GM21381 (cell line): ENCODE data around the gene ARNT2.
"Not testable (repeated sequence)": the region's sequence is repeated elsewhere in the genome, so short reads cannot be mapped to it uniquely, and the experiment has no call there.

Experiments
- ATAC-seq: cut with Tn5 transposase; IDR thresholded peaks from one replicate; pipeline ENCODE4 v1.9.1; 2021; ENCODE audit warnings: mild to moderate bottlenecking, moderate library complexity; ENCODE audit not compliant: unreplicated experiment

ARNT2 gene

DNA sequence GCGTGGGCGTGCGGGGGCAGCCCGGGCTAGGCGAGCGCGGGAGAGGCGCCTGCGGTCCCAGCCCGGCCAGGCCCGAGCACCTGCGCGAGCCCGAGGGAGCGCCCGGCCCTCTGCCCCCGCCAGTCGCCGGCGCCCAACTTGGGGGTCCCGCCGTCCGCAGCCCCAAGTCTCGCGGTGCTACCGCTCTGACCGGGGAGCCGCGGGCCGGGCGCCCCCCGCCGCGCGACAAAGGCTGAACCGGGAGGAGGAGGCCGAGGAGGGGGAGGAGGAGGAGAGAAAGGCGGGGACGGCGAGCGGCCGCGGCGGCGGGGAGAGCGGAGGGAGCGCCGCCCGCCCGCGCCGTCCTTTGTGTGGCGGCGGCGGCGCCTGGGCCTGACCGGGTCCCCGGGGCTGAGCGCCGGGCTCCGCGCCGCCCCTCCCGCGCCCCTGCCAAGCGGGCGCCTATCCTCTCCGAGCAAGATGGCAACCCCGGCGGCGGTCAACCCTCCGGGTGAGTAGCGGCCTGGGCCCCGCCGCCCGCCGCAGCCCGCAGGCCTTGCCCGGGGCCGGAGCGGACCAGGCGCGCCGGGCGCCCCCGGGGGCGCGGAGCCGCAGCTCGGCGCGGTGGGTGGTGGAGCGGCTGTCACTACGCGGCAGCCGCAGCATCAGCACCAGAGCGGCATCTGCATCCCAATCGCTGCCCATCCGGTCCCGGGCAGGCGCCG, at the start of gene ARNT2:
Gene ARNT2 (plus strand): TSS at position 326 of the 704 bp plus-strand sequence. CDS start 134 bp downstream, at position 460.
- no peak for ATAC-seq

DNA sequence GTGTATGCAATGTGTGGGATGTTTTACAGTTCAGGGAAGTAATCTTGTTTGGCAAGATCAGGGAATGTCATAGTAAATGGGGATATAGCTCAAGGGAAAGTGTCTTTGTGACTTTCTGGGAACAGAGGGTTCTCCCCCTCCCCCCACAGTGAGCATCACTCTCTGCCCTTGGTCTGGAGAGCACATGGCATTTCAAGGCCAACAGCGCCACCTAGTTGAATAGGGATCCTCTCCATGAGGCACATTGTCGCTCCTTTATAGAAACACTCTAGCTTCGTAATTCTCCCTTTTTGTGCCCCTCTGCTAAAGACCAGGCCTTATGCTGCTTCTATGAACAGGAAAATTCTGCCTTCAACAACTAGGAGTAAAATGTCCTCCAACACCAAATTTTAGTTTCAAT, 37.1 kb upstream of the ARNT2 start:
- ATAC-seq: no peak

DNA sequence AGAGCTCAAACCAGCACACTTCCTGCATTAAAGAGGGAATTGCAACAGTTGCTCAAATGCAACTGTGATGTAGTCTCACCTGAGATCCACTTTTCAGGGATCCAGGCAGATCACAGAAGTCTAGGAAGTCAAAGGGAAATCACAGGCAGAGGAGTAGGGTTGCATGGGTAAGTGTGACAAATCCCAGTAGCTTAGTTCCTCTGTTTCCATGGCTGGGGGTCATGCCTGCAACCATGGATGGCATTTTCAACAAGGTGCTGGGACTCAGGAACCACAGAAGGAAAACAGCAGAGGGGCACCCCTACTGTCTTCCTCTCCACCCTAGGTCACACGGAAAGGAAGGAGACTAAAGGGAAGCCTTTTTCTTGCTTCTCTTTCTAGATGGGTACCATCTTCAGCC, 36.5 kb upstream of the ARNT2 start:
- ATAC-seq: no peak

DNA sequence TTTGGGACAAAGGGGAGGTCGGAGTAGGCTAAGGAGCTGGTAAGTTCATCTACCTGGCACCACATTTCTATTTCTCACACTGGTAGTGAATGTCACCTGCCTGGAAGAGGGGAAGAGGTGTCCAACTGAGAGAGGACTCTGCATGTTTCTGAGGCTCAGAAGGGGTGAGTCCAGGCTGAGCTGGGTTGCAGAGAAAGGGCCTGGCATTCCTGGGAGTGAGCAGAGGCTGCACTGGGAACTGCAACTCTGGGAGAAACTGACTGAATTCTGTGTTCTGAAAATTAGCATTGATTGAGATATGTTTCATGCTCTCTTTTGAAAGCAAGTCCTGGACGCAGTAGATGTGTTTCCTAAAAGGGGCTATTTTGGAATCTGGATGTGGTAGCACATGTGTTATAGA, 32.3 kb upstream of the ARNT2 start:
- ATAC-seq: no peak

DNA sequence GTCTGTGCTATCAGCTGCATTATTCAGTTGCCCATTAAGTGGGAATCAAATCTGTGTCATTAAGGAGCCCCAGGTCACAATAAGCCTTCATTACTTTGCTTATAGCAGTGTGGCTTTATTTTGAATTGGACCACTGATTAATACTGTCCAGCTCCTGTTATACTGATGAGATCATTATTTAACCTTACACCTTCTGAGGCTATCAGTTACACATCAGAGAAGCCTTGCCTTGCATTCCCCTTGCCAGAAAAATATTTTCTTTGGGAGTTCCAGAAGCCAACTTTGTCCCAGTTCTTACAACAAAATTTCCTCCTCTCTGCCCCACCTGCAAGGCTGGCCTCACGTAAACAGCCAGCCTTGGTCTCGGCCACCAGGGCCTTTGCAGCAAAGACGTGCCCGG, 29.7 kb upstream of the ARNT2 start:
- no peak for ATAC-seq

DNA sequence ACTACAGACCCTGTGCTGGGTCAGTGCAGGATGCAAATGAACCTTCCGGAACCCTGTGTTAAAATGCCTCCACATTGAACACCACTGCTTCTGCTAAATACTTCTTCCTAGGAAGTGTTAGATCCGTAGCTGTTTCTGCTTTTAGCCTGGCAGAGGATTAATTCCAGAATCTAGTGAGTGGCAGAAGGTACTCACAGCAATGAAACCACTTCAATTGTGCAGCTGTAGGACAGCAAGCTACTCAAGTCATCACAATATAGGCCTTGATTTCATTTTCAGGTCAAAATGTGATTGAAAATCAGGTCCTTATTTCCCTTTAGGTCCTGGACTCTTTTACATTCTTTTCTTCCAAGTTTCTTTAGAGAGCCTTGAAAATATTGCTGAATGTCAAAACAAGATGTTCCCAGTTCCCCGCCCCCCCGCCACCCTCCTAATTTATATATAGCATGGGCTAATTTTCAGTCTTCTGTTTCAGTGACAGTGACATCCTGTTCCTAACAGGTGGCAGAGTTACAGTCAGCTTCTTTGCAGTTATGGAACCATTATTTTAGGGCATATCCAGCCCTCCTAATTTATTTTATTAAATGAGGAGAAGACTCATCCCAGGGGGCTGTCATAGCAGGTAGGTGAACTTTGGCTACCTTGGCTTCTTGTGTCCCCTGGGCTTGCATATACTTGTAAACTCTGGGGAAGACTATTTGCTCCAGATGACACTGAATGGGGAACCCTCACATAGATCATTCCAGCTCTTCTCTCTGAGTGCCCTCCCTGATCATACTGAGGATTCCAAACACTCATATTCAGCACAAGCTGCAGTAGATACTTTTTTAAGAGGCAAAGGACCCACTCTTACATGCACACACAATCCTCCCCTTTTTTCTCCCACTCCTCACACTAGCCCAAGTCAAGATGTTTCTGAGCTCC, 28.0 kb upstream of the ARNT2 start:
- no peak for ATAC-seq

DNA sequence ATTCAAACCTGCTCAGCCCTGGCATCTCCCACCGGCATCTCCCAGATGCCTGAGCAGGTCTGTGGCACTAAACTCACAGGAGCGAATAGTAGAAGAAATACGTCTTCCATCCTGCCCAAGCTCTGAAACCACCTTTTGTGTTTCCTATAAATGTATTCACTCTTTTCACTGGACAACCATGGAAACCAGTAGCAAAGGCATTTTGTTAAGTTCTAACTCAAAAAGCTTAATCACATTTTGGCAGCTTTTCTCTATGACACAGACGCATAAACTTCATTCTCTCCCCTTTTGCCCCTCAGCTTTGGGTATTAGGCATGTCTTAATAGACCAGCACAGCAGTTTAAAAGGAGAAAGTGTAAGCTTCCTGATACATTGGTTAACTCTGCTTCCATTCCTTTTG, 24.5 kb upstream of the ARNT2 start:
- ATAC-seq: no peak

DNA sequence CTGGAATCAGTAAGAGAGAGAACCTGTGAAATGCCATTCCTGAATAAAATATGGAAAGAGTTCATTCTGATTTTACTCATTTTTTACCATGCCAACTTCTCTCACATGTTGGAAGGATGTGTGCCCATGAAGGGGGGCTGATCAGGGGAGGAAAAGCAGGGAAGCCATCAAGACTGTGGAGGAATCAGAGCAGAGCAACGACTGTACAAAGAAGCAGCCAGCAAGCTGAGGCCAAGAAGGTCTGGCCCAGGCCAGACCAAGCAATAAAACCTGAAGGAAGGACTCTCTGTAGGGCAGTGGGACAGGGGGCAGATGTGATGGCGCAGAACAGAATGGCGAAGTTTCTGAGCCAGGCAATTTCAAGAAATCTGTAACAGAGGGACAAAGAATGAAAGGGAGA, 24.0 kb upstream of the ARNT2 start:
- ATAC-seq: no peak

DNA sequence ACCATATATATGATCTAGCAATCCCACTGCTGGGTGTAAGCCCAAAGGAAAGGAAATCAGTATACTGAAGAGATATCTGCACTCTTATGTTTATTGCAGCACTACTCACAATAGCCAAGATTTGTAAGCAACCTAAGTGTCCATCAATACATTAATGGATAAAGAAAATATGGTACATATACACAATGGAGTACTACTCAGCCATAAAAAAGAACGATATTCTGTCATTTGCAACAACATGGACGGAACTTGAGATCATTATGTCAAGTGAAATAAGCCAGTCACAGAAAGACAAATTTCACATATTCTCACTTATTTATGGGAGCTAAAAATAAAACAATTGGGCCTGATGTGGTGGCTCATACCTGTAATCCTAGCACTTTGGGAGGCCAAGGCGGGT, 21.9 kb upstream of the ARNT2 start:
- no peak for ATAC-seq

DNA sequence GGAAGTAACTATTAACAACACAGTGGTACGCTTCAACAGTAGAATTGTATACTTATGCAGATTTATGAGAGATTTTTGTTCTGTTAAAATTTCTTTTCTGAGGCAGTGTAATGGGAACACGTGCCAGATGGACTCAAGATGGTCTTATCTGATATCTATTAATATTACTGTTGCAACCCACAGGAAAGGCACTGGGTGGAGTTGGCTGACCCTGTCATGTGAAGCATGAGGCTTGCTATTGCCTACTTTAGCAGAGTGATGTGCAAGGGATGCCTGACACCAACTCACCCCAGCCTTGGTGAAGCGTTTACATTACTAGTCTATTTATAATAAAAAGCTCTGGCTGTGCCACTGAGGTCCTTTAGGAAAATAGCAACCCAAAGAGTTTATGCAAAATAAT, 19.8 kb upstream of the ARNT2 start:
- ATAC-seq: no peak

DNA sequence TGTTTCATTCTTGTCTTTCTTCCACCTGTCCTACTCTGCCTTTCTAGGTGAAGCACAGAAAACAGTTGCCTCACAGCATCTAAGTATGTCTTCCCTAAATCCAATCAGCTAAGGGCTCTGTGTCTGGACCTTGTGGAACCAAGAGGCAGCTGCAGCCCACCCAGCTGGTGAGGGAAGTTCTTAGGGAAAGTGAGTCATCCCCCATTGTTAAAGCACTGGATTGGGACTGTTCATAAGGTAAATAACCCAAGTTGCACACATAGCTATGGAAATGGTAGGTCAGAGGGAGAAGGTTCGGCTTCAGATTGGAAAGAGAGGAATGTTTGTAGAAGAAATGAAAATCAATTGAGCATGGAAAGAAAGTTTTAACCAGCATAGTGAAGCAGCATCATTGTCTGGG, 18.0 kb upstream of the ARNT2 start:
- ATAC-seq: no peak

DNA sequence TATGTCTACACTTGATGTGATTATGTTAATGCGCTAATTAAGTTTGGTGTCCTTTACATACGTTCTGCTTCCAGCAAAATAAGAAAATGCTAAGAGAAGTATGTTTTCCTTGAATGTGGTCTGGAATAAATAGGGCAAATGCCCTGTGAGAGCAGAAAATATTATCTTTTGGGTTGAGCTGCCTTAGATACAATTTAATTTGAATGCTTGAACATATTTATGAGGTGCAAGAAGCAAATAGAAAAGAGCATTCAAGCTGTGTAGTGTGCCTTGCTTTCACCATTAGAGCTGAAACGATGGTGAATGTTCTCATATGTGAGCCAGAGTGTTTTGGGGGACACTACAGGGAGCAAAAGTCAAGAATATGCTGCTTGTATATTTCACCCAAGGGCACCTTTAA, 15.9 kb upstream of the ARNT2 start:
- no peak for ATAC-seq

DNA sequence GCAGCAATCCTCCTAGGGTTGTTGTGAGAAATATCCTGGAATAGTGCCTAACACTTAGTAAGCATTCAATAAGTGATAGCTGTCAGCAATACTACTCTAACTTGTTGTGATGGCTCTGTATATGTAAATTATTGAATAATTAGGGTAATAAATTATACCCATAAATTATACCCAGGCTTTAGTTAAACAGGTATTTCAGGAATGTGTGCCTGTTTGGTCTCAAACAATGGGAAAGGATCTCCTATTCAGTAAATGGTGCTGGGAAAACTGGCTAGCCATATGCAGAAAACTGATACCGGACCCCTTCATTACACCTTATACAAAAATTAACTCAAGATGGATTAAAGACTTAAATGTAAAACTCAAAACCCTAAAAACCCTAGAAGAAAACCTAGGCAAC, 14.8 kb upstream of the ARNT2 start:
- ATAC-seq: no peak

DNA sequence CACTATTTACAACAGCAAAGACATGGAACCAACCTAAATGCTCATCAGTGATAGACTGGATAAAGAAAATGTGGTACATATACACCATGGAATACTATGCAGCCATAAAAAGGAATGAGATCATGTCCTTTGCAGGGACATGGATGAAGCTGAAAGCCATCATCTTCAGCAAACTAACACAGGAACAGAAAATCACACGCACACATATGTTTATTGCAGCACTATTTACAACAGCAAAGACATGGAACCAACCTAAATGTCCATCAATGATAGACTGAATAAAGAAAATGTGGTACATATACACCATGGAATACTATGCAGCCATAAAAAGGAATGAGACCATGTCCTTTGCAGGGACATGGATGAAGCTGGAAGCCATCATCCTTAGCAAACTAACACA, 13.2 kb upstream of the ARNT2 start:
- ATAC-seq: not testable (repeated sequence)

DNA sequence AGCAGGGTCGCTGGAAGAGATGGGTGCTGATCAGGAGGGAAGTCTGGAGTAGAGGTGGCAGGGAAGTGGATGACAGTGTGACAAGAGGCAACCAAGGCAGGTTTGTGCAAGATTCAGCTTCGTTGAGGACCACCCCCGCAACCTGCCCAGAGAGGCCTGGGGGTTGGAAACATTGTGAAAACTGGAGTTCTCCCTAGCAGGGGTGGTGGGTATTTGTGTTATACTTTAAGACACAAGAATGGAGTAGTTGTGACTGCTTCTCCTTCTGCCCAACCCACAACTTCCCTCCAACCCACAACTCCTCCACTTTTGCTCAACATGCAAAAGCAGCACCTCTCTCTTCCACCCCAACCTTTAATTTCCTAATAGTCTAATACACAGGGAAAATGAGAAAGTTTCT, 8.6 kb upstream of the ARNT2 start:
- ATAC-seq: no peak

DNA sequence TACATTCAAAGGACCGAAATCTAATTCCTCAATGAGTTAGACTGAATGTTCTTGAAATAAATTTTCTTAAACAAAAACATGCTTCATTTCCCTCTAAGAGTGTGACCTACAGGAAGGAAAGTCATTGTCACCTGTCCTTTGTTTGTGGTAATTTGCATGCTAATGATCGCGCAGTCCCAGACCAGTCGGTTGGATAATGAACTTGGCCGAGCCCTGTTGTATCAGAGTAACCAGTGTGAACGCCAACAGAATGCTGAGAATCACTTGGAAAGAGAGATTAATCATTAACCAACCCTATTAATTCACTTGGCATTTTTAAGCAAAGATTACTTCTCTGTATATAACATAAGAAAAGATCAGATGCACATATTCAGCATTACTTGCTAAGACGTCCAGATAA, 8.1 kb upstream of the ARNT2 start:
- no peak for ATAC-seq

DNA sequence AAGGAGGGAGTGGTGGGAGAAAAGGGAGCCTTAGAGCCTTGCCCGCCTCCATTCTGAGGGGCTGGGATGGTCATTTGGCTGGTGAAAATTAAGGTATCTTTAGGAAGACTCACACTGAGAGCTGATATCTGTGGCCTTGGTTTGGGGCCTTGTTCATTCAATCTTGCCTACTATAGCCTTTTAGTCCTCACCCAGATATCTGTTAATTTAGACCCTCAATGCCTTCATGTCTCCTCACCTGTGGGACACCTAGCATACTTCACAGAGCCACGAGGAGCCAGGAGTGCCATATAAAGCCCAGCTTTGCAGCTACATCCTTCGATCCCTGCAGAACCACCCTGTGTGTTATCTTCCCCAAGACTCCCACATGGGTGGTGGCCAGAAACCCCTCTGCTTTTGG, 4.7 kb upstream of the ARNT2 start:
- no peak for ATAC-seq

DNA sequence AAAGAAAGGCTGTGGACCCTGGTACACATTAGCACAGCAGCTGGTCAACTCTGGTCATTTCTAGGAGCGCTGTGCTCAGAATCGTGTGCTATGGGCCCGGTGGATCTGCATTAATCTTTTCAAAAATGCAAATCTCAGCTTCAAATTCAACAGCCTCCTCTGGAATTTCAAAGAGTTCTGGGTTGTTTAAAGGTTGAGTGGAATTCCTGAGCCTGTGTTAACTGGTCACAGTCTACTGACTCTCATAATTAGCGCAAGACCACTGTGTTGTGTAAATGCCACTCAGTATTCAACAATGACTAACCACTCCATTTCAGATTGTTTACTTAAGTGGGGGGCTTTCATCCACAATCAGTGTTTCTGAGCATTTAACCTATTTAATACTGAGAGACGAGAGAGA, 2.7 kb upstream of the ARNT2 start:
- ATAC-seq: no peak

DNA sequence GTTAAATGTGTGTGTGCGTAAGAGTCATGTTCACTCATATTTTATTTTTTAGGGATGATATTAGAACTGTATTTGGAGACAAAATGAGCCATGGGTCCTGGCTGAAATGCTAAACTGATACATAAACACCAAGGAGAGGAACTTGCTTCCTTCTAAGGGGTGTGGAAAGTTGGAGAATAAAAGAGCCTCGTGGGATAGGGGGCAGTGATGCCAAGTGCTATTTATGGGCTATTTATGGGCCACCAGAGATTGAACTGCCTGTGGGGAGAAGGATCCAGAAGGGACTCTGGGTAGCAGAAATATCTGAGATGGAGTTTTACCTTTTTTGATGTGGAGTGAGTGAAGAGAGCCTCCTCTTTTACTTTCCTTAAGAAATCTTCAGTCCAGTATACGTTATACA, 1.8 kb upstream of the ARNT2 start:
- no peak for ATAC-seq

DNA sequence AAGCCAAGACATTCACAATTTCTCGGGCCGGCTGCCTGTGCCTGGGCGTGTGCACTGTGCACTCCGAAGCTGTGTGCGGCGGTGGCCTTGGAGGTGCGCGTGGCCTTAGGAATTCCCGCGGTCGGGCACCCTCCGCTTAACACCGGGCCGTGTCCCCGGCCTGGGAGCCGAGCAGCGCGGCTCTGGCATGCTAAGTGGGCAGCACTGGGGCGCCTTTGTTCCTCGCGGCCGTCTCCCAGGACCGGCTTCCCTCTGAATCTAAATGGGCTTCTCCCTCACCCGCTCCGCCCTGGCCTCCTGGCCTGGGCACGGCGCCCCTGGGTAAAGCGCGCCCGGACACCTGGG, 498 bp upstream of the ARNT2 start:
- no peak for ATAC-seq

DNA sequence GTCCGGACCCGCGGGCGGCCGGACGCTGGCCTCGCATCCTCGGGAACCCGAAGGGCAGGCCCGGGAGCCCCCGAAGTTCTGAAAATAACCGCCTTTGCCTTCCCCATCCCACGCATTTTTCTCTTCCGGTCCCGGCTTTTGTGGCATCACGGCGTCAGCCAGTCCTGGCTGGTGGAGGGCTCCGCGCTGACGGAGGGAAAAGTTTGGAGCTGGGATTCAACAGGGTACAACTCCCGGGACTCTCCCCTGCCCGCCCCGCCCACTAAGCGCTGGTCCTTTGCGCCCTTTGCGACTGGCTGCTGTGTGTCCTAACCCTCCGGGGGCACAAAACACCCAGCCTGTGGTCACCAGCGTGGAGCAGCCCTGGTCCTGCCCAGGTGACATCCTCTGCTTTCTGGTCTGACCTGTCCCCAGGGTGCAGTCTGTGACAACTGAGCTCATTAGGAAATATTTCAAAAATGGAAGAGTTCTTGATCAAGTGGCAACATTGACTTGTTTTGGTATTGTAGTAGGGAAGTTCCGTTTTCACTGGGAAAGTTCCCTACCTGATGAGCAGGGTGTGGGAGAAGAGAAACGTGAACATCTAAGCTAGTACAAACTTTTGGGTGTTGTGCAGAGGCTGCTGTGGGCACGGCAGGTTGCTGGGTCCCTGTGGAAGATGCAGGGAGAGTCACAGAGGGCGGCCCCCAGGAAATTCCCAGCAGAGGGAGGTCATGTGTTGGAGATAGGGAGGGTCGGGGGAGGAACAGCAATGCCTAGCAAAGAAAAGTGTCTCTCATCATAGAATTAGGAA, 775 bp downstream of the ARNT2 start:
- ATAC-seq: no peak

DNA sequence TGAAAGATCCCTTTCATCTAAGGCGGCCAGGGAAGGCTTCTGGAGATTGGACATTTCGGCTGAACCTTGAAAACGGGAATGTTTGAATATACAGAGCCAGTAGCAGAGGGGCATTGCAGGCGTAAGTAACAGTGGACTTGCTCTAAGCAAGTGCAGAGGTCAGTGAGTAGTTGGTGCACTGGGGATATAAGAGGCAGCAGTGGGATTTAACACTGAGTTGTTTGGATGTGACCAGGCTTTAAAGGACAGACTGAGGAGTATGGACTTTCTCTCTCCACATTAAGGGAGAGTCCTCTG, 1.3 kb downstream of the ARNT2 start:
- ATAC-seq: no peak
